Liver (tissue), 9 donors: ENCODE data around the gene ATP11C. TPM values are rescaled to one million over a fixed set of nuclear protein-coding genes. Genes with fewer than 3 reads are reported as not detected.
A peak's percentile ranks its signal among the peaks of the same experiment; 100 is the strongest.

Experiments
- DNase-seq: peaks from one replicate; pipeline ENCODE4 v3.0.0-alpha.2; 2017; ENCODE audit warnings: low spot score
- H3K27ac ChIP-seq, 2 donors: one replicate each; pipeline ENCODE4 v1.7.0; 2013; ENCODE audit warnings: inconsistent platforms in 2 of 2, low read length in 2 of 2, control low read depth in 1 of 2, low read depth in 1 of 2, mild to moderate bottlenecking in 1 of 2
- H3K27me3 ChIP-seq, 4 donors: one replicate each; pipeline versions ENCODE4 v1.6.1 to v1.7.0; 2013; ENCODE audit warnings: low read length in 3 of 4, inconsistent platforms in 1 of 4, mild to moderate bottlenecking in 1 of 4, moderate library complexity in 1 of 4; ENCODE audit not compliant: control insufficient read depth in 4 of 4, insufficient read depth in 4 of 4
- H3K36me3 ChIP-seq, 4 donors: one replicate each; pipeline versions ENCODE4 v1.6.1 to v1.7.0; 2013; ENCODE audit warnings: low read length in 3 of 4, mild to moderate bottlenecking in 3 of 4, low read depth in 1 of 4, moderate library complexity in 1 of 4; ENCODE audit not compliant: control insufficient read depth in 4 of 4, insufficient read depth in 3 of 4
- H3K4me1 ChIP-seq, 4 donors: one replicate each; pipeline versions ENCODE4 v1.6.1 to v1.7.0; 2013; ENCODE audit warnings: low read length in 3 of 4, mild to moderate bottlenecking in 3 of 4, moderate library complexity in 1 of 4; ENCODE audit not compliant: control insufficient read depth in 4 of 4, insufficient read depth in 4 of 4
- H3K4me3 ChIP-seq, 3 donors: one replicate each; pipeline versions ENCODE4 v1.6.1 to v1.7.0; 2013; ENCODE audit warnings: low read length in 3 of 3, control low read depth in 1 of 3, low read depth in 1 of 3, mild to moderate bottlenecking in 1 of 3
- H3K9ac ChIP-seq, 2 donors: one replicate each; pipeline ENCODE4 v1.7.0; 2013; ENCODE audit warnings: low read length in 2 of 2, mild to moderate bottlenecking in 2 of 2, moderate library complexity in 2 of 2, control low read depth in 1 of 2, low read depth in 1 of 2
- H3K9me3 ChIP-seq, 4 donors: one replicate each; pipeline versions ENCODE4 v1.6.1 to v1.7.0; 2013; ENCODE audit warnings: low read length in 3 of 4; ENCODE audit not compliant: control insufficient read depth in 4 of 4
- EGR1 ChIP-seq, 2 donors: IDR thresholded peaks; 2 replicates each; pipeline ENCODE4 v1.6.1; 2016 to 2018; ENCODE audit warnings: antibody characterized with exemption in 2 of 2, low read depth in 2 of 2
- FOXA1 ChIP-seq: IDR thresholded peaks from 2 replicates; pipeline ENCODE4 v1.6.1; 2016; ENCODE audit warnings: antibody characterized with exemption
- GABPA ChIP-seq, 2 donors: IDR thresholded peaks in 1 of 2; conservative IDR thresholded peaks in 1 of 2; 2 replicates each; pipeline ENCODE4 v1.6.1; 2016; ENCODE audit warnings: antibody characterized with exemption in 2 of 2, mild to moderate bottlenecking in 1 of 2, moderate library complexity in 1 of 2
- HNF4A ChIP-seq, 2 donors: conservative IDR thresholded peaks; 2 replicates each; pipeline ENCODE4 v1.6.1; 2016; ENCODE audit warnings: antibody characterized with exemption in 2 of 2, mild to moderate bottlenecking in 2 of 2
- HNF4G ChIP-seq: IDR thresholded peaks from 2 replicates; pipeline ENCODE4 v1.6.1; 2016; ENCODE audit warnings: antibody characterized with exemption
- JUND ChIP-seq, 2 donors: IDR thresholded peaks; 2 replicates each; pipeline ENCODE4 v1.6.1; 2016; ENCODE audit warnings: antibody characterized with exemption in 2 of 2
- NR2F2 ChIP-seq: IDR thresholded peaks from 2 replicates; pipeline ENCODE4 v1.6.1; 2016; ENCODE audit warnings: antibody characterized with exemption
- RAD21 ChIP-seq, 2 donors: IDR thresholded peaks; 2 replicates each; pipeline ENCODE4 v1.6.1; 2016; ENCODE audit warnings: antibody characterized with exemption in 2 of 2, mild to moderate bottlenecking in 2 of 2
- RXRA ChIP-seq, 2 donors: IDR thresholded peaks; 2 replicates each; pipeline ENCODE4 v1.6.1; 2017 to 2018; ENCODE audit warnings: antibody characterized with exemption in 2 of 2, mild to moderate bottlenecking in 1 of 2
- SP1 ChIP-seq: IDR thresholded peaks from 2 replicates; pipeline ENCODE4 v1.6.1; 2018; ENCODE audit warnings: antibody characterized with exemption, mild to moderate bottlenecking
- TAF1 ChIP-seq: conservative IDR thresholded peaks from 2 replicates; pipeline ENCODE4 v1.6.1; 2016; ENCODE audit warnings: antibody characterized with exemption, mild to moderate bottlenecking
- YY1 ChIP-seq: IDR thresholded peaks from 2 replicates; pipeline ENCODE4 v1.6.1; 2016; ENCODE audit warnings: antibody characterized with exemption, mild to moderate bottlenecking
- WGBS: extraction: QIAGEN DNeasy Blood & Tissue Kit; methylation state at CpG from one replicate; pipeline ENCODE4 v1.1.7; 2013; 5-methylcytosine and 5-hydroxymethylcytosine counted together
- polyA plus RNA-seq, 2 donors: library from polyadenylated mRNA; stranded (reverse) in 1 of 2; unstranded in 1 of 2; fragments of 200-250 nt in 1 of 2; fragments of >200 nt in 1 of 2; fragmentation: Nextera tagmentation in 1 of 2; extraction: Ambion mirVana in 1 of 2; gene quantifications; one replicate each; pipeline versions ENCODE4 v1.2.1 to v1.2.3, GENCODE V29; 2013 to 2015
- total RNA-seq, 2 donors: library from RNA; depleted of rRNA; stranded (reverse); fragments of >200 nt; gene quantifications; one replicate each; pipeline ENCODE4 v1.2.3, GENCODE V29; 2014
- TF ChIP-seq, protein P1 (sequence below): IDR thresholded peaks from 2 replicates; pipeline ENCODE4 v1.6.1; 2016; ENCODE audit warnings: antibody characterized with exemption, mild to moderate bottlenecking
- TF ChIP-seq, protein P2 (sequence below): IDR thresholded peaks from 2 replicates; pipeline ENCODE4 v1.6.1; 2016; ENCODE audit warnings: antibody characterized with exemption
- TF ChIP-seq, protein P3 (sequence below): IDR thresholded peaks from 2 replicates; pipeline ENCODE4 v1.6.1; 2016; ENCODE audit warnings: antibody characterized with exemption
- TF ChIP-seq, protein P4 (sequence below): IDR thresholded peaks from 2 replicates; pipeline ENCODE4 v1.6.1; 2016; ENCODE audit warnings: antibody characterized with exemption
- TF ChIP-seq, protein P5 (sequence below): fragments of 150-350 bp; IDR thresholded peaks from 2 replicates; pipeline ENCODE4 v1.5.1; 2017; ENCODE audit warnings: improper control_type of control experiment, low read depth, low read length; ENCODE audit not compliant: missing input control
- donor health status: healthy.
- donor health status: healthy.
- donor health status: healthy.
- donor health status: healthy.
- donor health status: healthy.

Gene ATP11C
- total and polyA plus RNA-seq, 4 donors = 11.8 to 52.1 (median 18.9) TPM

DNA sequence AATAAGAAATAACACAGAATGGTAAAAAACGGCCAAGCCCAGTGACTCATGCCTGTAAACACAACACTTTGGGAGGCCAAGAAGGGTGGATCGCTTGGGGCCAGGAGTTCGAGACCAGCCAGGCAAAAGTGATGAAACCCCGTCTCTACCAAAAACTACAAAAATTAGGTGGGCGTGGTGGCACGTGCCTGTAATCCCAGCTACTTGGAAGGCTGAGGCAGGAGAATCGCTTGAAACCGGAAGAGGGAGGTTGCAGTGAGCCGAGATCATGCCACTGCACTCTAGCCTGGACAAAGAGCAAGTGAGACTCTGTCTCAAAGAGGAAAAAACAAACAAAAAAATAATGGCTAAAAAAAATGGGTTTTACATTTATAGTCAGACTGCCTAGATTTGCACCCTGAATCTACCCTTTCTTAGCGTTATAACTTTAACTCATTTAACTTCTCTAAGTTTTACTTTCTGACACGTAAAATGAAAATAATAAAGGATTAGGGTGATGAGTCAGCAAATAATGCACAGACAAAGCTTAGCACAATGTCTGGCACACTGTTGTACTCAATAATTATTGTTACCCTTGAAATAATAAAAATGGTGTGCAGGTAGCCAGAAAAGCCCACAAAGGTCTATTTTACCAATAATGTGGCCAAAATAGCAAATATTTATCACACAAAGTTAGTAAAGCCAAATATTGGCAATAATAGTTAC lies 55.0 kb downstream of the ATP11C start:
- H3K36me3 ChIP-seq = peaks cover 0 to 2% (median 0%) of the 10 kb centered on the region in 4 donors
- H3K9me3 ChIP-seq = no peaks in the 10 kb centered on the region
- no peak for DNase-seq
- 65% methylated on average over 11 of the region's 11 CpGs for WGBS
- peaks cover 0 to 12% (median under 1%) of the 10 kb centered on the region in 4 donors for H3K4me1 ChIP-seq
- H3K4me3 ChIP-seq = no peak overlapping the region
- peak in 1 of 2 donors; percentile 15 for TF ChIP-seq HNF4A (conservative IDR thresholded peaks at IDR 0.05)
- no peak for TF ChIP-seq TAF1
- H3K9ac ChIP-seq = no peak overlapping the region
- H3K27me3 ChIP-seq = no peaks in the 10 kb centered on the region
- no peak overlapping the region for H3K27ac ChIP-seq

DNA sequence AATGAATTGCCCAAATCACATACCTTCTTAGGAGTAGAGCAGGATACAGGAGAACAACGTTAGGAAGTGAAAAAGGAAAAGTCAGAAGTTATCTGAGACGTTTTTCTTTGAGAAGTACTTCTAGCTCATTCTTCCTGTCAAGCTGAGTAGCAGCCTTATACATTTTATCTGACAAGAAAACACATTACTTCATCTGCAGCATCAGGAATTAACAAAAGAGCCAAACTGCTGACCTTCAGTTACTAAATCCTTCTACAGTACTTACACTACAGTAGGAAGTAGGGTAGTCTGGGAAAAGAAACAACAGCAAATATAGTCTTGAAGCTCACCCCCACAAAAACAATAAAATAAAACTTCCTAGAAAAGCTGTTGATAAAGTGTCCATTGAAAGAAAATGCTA lies 57.0 kb downstream of the ATP11C start:
- WGBS = 63% methylated on average over 2 of the region's 2 CpGs
- DNase-seq = no peak
- Histone ChIP-seq H3K27ac (no peak overlapping the region), H3K9ac (no peak overlapping the region), H3K36me3 (peaks cover 0 to 2% (median 0%) of the 10 kb centered on the region in 4 donors), H3K4me1 (peaks cover 0 to 2% (median 0%) of the 10 kb centered on the region in 4 donors), H3K4me3 (no peak overlapping the region), H3K27me3 (no peaks in the 10 kb centered on the region), H3K9me3 (no peaks in the 10 kb centered on the region)
- no peak for TF ChIP-seq TAF1
- TF ChIP-seq JUND (IDR thresholded peaks at IDR 0.05) = no peak
- TF ChIP-seq EGR1 (IDR thresholded peaks at IDR 0.05; ENCODE audit: low read depth in 2 of 2) = no peak
- TF ChIP-seq SP1 = no peak
- TF ChIP-seq, protein P1, sequence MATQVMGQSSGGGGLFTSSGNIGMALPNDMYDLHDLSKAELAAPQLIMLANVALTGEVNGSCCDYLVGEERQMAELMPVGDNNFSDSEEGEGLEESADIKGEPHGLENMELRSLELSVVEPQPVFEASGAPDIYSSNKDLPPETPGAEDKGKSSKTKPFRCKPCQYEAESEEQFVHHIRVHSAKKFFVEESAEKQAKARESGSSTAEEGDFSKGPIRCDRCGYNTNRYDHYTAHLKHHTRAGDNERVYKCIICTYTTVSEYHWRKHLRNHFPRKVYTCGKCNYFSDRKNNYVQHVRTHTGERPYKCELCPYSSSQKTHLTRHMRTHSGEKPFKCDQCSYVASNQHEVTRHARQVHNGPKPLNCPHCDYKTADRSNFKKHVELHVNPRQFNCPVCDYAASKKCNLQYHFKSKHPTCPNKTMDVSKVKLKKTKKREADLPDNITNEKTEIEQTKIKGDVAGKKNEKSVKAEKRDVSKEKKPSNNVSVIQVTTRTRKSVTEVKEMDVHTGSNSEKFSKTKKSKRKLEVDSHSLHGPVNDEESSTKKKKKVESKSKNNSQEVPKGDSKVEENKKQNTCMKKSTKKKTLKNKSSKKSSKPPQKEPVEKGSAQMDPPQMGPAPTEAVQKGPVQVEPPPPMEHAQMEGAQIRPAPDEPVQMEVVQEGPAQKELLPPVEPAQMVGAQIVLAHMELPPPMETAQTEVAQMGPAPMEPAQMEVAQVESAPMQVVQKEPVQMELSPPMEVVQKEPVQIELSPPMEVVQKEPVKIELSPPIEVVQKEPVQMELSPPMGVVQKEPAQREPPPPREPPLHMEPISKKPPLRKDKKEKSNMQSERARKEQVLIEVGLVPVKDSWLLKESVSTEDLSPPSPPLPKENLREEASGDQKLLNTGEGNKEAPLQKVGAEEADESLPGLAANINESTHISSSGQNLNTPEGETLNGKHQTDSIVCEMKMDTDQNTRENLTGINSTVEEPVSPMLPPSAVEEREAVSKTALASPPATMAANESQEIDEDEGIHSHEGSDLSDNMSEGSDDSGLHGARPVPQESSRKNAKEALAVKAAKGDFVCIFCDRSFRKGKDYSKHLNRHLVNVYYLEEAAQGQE = no peak
- no peak for TF ChIP-seq RAD21 (IDR thresholded peaks at IDR 0.05)
- TF ChIP-seq, protein P2, sequence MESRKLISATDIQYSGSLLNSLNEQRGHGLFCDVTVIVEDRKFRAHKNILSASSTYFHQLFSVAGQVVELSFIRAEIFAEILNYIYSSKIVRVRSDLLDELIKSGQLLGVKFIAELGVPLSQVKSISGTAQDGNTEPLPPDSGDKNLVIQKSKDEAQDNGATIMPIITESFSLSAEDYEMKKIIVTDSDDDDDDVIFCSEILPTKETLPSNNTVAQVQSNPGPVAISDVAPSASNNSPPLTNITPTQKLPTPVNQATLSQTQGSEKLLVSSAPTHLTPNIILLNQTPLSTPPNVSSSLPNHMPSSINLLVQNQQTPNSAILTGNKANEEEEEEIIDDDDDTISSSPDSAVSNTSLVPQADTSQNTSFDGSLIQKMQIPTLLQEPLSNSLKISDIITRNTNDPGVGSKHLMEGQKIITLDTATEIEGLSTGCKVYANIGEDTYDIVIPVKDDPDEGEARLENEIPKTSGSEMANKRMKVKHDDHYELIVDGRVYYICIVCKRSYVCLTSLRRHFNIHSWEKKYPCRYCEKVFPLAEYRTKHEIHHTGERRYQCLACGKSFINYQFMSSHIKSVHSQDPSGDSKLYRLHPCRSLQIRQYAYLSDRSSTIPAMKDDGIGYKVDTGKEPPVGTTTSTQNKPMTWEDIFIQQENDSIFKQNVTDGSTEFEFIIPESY = no peak
- TF ChIP-seq, protein P3, sequence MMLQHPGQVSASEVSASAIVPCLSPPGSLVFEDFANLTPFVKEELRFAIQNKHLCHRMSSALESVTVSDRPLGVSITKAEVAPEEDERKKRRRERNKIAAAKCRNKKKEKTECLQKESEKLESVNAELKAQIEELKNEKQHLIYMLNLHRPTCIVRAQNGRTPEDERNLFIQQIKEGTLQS = no peak
- TF ChIP-seq HNF4A (conservative IDR thresholded peaks at IDR 0.05) = no peak
- TF ChIP-seq NR2F2 = no peak
- no peak for TF ChIP-seq FOXA1
- no peak for TF ChIP-seq HNF4G
- TF ChIP-seq, protein P4, sequence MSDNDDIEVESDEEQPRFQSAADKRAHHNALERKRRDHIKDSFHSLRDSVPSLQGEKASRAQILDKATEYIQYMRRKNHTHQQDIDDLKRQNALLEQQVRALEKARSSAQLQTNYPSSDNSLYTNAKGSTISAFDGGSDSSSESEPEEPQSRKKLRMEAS = no peak
- TF ChIP-seq GABPA (IDR thresholded peaks at IDR 0.05 in 1 of 2, conservative IDR thresholded peaks at IDR 0.05 in 1 of 2) = no peak
- TF ChIP-seq, protein P5, sequence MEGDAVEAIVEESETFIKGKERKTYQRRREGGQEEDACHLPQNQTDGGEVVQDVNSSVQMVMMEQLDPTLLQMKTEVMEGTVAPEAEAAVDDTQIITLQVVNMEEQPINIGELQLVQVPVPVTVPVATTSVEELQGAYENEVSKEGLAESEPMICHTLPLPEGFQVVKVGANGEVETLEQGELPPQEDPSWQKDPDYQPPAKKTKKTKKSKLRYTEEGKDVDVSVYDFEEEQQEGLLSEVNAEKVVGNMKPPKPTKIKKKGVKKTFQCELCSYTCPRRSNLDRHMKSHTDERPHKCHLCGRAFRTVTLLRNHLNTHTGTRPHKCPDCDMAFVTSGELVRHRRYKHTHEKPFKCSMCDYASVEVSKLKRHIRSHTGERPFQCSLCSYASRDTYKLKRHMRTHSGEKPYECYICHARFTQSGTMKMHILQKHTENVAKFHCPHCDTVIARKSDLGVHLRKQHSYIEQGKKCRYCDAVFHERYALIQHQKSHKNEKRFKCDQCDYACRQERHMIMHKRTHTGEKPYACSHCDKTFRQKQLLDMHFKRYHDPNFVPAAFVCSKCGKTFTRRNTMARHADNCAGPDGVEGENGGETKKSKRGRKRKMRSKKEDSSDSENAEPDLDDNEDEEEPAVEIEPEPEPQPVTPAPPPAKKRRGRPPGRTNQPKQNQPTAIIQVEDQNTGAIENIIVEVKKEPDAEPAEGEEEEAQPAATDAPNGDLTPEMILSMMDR = no peak
- TF ChIP-seq YY1 = no peak
- no peak for TF ChIP-seq RXRA (IDR thresholded peaks at IDR 0.05)
